Stimulated activated CD8-positive, alpha-beta memory T cell treated with anti-CD3 and anti-CD28 coated beads, Interleukin-4, amount 100 ng/mL, for 4 hours (primary cell): Measurements from ENCODE around the gene CHMP4B.

ENCODE experiments used
- DNase-seq, 2 donors: peaks; one replicate each; pipeline ENCODE4 v3.0.0-alpha.2; 2020; ENCODE audit warnings: low read depth in 2 of 2, low spot score in 1 of 2

Gene CHMP4B

DNA sequence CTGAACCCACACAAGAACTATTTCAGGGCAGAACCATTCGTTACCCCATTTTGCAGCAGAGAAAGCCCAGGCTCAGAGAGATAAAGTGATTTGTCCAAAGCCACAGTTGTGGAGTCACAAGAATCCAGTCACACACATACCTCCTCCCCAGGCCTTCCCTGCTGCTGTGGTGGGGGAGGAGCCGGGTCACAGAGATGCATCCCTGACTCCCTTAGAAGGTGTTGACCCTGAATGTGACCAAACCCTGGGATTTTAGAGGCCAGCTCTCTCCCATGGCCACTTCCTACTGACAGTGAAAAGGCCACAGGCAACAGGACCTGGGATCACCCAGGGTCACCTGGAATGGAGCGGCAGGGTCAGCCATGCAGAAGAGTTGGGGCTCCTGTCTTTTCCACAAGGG, 48.6 kb downstream of the CHMP4B start:
- DNase-seq: no peak

- no peak for DNase-seq
Measured at GRCh38 chr20:33861458-33861857, 50.3 kb downstream of the CHMP4B start.

GRCh38 chr20:33862709-33863403, 51.7 kb downstream of the CHMP4B start:
- peak in 1 of 2 donors; percentile 8 for DNase-seq

GRCh38 chr20:33863440-33864323, 52.5 kb downstream of the CHMP4B start:
- DNase-seq: no peak

- DNase-seq: no peak
Measured at GRCh38 chr20:33864324-33864963, 53.3 kb downstream of the CHMP4B start.

DNA sequence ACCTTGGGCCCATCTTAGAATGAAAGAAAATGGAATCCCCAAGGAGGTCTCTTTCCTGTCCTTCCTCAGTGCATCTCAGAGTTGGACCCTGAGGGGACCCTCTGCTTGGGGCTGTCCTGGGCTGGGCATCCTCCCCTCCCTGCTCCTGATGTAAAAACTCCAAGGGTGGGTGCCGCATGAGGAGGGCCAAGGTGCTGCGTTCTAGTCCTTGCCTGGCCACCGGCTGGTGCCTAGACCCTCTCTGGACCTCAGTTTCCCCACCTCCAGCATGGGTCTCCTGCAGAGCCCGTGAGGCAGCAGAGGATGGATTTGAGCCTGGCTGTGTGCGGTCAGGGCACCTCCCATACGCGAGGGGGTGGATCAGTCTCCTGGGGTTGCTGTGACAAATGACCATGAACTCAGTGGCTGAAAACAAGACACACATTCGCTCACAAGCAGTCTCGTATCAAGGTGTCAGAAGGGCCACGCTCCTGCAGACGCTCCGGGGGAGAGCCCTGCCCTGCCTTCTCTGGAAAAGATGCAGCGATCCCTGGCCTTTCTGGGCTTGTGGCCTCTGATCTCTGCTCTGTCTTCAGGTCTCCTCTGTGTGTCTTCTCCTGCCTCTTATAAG, 54.7 kb downstream of the CHMP4B start:
- no peak for DNase-seq

- no peak for DNase-seq
Measured at GRCh38 chr20:33866398-33867100, 55.4 kb downstream of the CHMP4B start.

DNA sequence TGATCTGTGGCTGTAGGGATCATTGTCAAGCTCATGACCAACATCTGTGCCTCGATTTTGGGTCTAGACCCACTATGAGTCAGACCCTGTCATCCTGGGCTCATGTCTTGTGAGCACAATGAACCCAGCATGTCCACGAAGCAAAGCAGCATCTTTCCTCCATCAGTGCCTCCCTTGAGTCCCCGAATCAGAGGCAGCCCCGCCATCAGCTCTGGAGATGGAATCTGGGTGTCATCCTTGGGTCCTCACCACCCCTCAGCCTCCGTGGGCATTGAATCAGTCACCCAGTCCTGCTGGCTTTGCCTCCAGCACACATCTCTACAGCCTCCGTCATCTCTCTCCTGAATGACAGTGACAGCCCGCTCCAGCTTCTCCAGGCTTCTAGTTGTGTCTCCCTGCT, 56.9 kb downstream of the CHMP4B start:
- no peak for DNase-seq

GRCh38 chr20:33868595-33868994, 57.4 kb downstream of the CHMP4B start:
- no peak for DNase-seq

- no peak for DNase-seq
Measured at GRCh38 chr20:33869283-33869682, 58.1 kb downstream of the CHMP4B start.

DNA sequence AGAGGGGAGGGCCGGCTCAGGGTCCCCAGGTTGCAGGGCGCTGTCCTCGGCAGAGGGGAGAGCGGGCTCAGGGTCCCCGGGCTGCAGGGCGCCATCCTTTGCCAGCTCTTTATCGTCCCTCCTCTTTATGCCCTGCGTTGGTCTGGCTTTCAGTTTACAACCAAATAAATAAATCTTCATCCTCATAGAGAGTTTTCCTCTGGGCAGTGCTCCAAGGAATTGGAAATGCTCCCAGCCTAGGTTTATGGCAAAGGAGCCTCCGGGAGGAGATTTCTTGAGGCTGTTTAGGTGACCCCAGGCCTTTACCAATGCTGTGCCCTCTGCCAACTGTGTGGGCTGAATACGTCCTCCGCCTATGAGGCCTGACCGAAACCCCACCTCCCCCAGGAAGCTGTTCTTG, 60.2 kb downstream of the CHMP4B start:
- DNase-seq: no peak

DNA sequence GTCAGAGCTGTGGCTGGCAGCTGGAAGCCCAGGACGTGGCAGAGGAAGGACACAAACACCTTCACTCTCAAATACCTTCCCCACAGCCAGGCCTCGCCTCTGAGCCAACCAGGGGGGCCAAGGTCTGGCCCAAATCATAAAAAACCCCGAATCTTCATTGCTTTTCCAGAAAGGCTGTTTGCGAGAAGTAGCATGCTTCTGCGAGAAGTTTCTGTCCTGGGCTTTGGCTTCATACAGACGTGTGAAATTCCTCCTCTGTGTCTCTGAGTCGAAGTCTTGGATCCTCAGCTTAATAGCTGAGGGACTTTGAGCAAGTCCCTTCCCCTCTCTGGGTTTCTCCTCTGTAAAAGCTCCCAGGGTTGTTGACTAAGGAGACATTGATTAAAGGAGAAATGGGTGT, 63.0 kb downstream of the CHMP4B start:
- no peak for DNase-seq

DNA sequence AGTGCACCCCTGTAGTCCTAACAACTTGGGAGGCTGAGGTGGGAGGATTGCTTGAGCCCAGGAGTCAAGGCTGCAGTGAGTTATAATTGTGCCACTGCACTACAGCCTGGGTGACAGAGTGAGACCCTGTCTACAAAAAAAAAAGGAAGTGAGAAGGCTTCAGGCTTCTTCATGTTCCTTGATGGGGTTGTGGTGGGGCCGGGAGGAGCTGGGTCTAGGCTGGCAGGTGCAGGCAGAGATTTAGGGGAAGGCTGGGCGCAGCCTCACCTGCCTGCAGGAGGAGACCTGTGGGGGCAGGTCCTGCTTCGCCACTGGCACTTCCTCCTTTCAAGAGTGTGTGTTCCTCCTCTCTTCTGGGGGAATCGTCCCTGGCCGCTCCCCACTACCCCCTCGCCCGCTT, 63.9 kb downstream of the CHMP4B start:
- no peak for DNase-seq

DNA sequence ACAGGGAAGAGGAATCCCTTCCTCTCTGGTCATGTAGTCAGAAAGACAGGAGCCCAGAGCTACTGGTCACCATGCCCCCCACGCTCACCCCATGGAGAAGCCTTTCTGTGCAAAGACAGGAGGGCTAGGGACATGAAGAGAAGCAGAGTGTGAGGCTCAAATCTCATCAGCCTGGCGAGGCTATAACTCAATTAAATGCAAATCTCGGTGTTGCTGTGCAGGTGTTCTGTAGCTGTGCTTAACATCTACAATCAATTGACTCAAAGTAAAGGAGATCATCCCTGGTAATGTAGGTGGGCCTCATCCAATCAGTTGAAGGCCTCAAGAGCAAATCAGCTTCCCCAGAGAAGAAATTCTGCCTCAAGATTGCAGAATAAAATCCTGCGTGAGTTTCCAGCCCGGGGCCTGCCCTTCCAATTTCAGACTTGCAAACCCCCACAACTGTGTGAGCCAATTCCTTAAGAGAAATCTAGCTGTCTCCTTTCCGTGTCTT, 64.4 kb downstream of the CHMP4B start:
- DNase-seq: no peak

GRCh38 chr20:33878583-33878982, 67.4 kb downstream of the CHMP4B start:
- no peak for DNase-seq

DNA sequence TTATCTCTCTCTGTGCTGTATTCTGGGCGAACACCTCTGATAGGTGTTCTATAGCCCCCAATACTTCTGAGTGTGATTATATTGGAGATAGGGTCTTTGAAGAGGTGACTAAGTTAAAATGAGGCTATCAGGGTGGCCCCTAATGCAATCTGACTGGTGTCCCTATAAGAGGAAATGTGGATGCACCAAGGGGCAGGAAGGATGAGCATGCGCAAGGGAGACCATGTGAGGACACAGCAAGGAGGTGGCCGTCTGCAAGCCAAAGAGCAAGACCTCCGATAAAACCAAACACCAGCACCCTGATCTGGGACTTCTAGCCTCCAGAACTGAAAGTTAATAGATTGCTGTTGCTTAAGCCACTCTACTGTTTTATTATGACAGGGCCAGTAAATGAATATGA, 69.2 kb downstream of the CHMP4B start:
- DNase-seq: no peak

- DNase-seq: no peak
Measured at GRCh38 chr20:33881989-33882388, 70.8 kb downstream of the CHMP4B start.

DNA sequence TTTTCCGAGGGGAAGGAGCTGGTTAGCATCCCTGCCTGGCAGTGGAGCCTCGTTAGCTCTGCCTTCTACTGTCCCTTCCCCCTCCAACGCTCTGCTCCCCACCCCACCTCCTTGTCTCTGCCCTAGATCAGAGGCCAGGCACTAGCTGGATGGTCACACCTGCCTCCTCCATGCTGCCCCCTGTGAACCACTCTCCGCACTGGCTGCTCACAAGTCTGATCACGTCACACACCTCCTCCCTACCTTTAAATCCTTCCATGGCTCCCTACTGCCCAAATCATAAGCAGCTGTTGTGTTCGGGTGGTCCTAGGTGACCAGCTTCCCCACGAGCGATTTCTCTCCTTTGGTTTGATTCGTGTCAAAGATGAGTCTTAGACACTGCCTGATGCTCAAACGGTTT, 71.3 kb downstream of the CHMP4B start:
- no peak for DNase-seq

DNA sequence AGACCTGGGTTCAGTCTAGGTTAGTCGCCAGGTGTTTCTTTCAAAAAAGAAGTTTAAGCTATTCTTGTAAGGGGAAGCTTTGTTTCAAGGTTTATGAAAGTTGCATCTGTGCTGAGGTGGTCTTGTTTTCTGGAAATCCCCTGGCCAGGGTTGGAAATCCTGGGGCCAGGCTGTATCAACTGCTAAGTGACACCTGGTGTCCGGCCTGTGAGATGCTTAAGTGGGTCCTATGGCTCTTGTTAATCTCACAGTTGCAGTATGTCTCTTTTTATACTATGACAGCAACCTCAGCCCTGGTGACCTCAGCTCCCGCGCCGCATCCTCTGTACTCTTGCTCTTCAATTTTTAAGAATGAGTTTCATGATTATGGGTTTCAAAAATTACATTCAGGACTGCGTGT, 72.0 kb downstream of the CHMP4B start:
- no peak for DNase-seq

GRCh38 chr20:33884633-33885032, 73.5 kb downstream of the CHMP4B start:
- no peak for DNase-seq

- DNase-seq: no peak
Measured at GRCh38 chr20:33889312-33889711, 78.2 kb downstream of the CHMP4B start.
